Epithelial cell of proximal tubule (primary cell): Measurements from ENCODE around the gene CRYBG1. TPM values are rescaled to one million over a fixed set of nuclear protein-coding genes. Genes with fewer than 3 reads are reported as not detected.

Experiments
- DNase-seq: peaks from one replicate; pipeline ENCODE4 v3.0.0-alpha.2; 2011; ENCODE audit warnings: low read depth
- H3K4me3 ChIP-seq: 2 replicates; pipeline ENCODE4 v1.5.1; 2011; ENCODE audit warnings: low read depth, mild to moderate bottlenecking, low read length
- total RNA-seq: library from RNA; depleted of rRNA; stranded (reverse); fragments of >200 nt; gene quantifications from 2 replicates; pipeline ENCODE4 v1.2.3, GENCODE V29; 2015
- TF ChIP-seq, protein P1 (sequence below): conservative IDR thresholded peaks from 2 replicates; pipeline ENCODE4 v1.5.1; 2012; ENCODE audit warnings: low read depth, mild to moderate bottlenecking, low read length

CRYBG1 gene
- total RNA-seq, 1 donor from 2014 or later = 6.5 TPM

- no peak for DNase-seq
Observed at GRCh38 chr6:106510090-106510970, 149.8 kb downstream of the CRYBG1 start.

DNA sequence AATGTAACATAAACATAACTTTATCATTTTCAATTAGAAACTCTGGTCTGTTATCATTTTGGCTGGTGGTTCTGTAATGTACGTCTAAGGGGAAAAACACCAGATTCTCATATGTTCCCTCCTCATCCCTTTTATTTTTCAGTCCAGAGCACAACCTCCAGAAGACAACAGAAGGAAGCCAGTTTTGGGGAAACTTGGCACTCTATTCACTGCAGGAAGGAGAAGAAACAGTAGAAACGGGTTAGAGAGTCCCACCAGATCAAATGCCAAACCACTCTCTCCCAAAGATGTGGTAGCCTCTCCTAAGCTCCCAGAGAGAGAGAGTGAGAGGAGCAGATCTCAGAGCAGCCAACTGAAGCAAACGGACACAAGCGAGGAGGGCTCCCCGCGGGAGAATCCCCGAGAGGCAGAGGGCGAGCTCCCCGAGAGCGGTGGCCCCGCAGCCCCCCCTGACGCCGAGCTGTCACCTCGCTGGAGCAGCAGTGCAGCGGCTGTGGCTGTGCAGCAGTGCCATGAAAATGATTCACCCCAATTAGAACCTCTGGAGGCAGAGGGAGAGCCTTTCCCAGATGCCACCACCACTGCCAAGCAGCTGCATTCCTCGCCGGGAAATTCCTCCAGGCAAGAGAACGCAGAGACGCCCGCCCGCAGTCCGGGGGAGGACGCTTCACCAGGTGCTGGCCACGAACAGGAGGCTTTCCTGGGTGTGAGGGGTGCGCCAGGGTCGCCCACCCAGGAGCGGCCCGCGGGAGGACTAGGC, 151.0 kb downstream of the CRYBG1 start:
- DNase-seq = no peak
- peak overlapping the region; percentile 84 for H3K4me3 ChIP-seq
- TF ChIP-seq, protein P1, sequence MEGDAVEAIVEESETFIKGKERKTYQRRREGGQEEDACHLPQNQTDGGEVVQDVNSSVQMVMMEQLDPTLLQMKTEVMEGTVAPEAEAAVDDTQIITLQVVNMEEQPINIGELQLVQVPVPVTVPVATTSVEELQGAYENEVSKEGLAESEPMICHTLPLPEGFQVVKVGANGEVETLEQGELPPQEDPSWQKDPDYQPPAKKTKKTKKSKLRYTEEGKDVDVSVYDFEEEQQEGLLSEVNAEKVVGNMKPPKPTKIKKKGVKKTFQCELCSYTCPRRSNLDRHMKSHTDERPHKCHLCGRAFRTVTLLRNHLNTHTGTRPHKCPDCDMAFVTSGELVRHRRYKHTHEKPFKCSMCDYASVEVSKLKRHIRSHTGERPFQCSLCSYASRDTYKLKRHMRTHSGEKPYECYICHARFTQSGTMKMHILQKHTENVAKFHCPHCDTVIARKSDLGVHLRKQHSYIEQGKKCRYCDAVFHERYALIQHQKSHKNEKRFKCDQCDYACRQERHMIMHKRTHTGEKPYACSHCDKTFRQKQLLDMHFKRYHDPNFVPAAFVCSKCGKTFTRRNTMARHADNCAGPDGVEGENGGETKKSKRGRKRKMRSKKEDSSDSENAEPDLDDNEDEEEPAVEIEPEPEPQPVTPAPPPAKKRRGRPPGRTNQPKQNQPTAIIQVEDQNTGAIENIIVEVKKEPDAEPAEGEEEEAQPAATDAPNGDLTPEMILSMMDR = no peak

More at GRCh38 chr6:106510090-106510970, 149.8 kb downstream of the CRYBG1 start:
- H3K4me3 ChIP-seq = peak overlapping the region; percentile 84
- TF ChIP-seq, protein P1 = peak; percentile 6

GRCh38 chr6:106512048-106512967, 151.8 kb downstream of the CRYBG1 start:
- H3K4me3 ChIP-seq = peak overlapping the region; percentile 84
- DNase-seq = no peak
- TF ChIP-seq, protein P1 = peak; percentile 16

GRCh38 chr6:106512968-106513574, 152.6 kb downstream of the CRYBG1 start:
- TF ChIP-seq, protein P1 = no peak
- H3K4me3 ChIP-seq = peak overlapping the region; percentile 84
- no peak for DNase-seq

DNA sequence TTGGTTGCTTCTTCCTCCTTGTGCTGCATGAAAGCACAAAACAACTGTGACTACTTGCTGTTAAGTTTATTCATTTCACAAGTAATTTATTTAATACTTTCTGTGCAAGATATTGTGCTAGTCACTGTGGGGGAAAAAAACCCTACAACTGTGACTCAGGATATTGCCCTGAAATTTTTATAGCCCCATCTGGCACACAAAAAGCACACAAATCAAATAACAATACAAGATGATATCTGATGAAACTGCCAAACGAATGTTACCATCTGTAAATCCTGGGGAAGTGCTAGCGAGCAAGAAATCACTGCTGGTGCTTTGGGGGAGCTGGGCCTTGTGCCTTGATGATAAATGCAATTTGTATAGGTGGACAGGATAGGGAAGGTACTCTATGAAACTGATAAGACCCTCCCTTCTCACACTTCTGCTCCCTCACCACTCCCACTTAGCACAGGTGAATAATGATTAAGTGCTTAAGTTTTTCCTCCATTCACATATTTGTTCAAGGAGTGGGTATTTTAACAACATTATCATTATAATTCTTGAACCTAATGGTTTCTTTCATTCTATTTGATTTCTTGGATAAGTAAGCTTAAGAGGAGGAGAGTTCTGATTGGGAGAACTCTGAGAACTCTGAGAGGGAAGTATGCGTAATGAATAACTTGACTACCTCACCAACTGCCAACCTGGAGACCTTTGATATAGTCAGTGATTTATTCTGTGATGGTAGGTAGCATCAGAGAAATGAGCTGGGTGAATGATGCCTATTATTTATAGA, 153.5 kb downstream of the CRYBG1 start:
- TF ChIP-seq, protein P1 = no peak
- no peak for DNase-seq
- H3K4me3 ChIP-seq = peak overlapping the region; percentile 84
